GM21515 (cell line): ENCODE measurements around the gene RAB34.

Experiments
- ATAC-seq: cut with Tn5 transposase; IDR thresholded peaks from one replicate; pipeline ENCODE4 v1.9.1; 2021; ENCODE audit not compliant: unreplicated experiment

The RAB34 gene, protein sequence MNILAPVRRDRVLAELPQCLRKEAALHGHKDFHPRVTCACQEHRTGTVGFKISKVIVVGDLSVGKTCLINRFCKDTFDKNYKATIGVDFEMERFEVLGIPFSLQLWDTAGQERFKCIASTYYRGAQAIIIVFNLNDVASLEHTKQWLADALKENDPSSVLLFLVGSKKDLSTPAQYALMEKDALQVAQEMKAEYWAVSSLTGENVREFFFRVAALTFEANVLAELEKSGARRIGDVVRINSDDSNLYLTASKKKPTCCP

GRCh38 chr17:28717578-28718332 lies at the start of gene RAB34:
Gene RAB34 (minus strand): TSS chr17:28717868. CDS start chr17:28717266, 602 bp downstream.
- no peak for ATAC-seq

DNA sequence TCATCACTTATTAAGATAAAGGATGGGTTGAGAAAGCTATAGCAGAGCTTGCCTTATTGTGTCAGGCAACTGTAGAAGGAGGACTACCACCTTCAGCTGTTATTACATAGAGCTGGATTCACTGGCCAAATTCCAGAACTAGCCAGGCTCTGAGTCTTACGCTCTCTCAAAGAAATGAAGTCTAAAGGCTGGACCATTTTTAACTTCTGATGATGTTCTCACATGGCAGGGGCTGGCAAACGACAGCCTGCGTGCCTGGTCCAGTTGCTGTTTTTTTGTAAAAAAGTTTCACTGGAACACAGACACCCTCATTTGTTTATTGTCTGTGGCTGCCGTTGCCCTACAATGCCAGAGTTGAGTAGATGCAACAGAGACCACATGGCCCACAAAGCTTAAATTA lies 47.4 kb upstream of the RAB34 start:
- ATAC-seq: no peak

DNA sequence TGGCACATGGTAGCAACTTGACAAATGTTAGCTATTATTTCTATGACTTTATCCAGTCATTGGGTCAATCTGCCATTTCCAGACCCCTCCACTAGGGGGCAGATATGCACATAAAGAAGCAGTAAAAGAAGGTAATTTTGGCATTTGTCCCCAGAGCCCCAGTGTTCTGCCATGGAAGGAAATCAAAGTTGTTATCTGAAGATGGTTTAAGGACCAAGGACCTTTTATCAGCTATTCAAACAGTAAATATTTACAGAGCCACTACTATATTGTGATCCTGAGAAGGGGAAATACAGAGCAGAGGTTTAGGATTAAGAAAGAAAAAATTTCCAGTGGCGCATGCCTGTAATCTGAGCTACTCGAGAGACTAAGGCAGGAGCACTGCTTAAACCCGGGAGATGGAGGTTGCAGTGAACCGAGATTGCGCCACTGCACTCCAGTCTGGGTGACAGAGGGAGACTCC lies 46.2 kb upstream of the RAB34 start:
- ATAC-seq: peak; percentile 34

- ATAC-seq: peak; percentile 66
These were observed 45.6 kb upstream of the RAB34 start for GRCh38 chr17:28763137-28763799.

GRCh38 chr17:28760601-28761562 lies 43.2 kb upstream of the RAB34 start:
- ATAC-seq: no peak

- ATAC-seq: no peak
These were observed 41.7 kb upstream of the RAB34 start for GRCh38 chr17:28759256-28759865.

DNA sequence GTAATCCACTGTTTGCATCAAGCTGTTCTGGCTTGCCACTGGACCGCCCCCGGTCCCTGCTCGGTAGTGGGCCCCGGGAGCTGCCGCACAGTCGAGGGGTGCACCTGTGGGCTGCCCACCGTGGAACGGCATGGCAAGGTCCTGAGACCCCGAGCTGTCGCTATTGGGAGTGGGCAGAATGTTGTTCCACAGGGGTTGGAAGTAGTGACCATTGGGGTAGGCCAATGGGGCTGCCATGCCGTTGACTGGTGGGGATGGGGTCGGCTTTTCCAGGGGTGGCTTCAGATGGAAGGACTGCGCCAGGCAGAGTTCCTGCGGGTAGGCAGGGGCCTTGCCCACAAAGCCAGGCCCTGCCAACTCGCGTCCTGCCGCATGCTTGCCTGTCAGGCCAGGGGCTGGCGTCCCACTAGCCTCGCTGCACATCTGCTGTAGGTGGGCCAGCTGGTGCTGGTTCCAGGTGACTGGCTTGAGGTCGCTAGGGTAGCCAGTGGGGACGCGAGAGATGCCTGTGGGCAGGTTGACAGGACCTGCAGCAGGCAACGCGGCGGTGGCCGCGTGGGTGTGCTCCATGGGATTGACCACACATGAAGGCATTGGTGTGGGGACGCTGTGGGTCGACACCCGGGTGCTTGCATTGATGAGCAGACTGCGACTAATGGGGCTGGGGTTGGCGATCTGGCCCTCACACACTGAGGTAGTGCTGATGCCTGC lies 40.9 kb upstream of the RAB34 start:
- ATAC-seq: no peak

- ATAC-seq: no peak
These were observed 38.6 kb upstream of the RAB34 start for GRCh38 chr17:28756049-28756804.

DNA sequence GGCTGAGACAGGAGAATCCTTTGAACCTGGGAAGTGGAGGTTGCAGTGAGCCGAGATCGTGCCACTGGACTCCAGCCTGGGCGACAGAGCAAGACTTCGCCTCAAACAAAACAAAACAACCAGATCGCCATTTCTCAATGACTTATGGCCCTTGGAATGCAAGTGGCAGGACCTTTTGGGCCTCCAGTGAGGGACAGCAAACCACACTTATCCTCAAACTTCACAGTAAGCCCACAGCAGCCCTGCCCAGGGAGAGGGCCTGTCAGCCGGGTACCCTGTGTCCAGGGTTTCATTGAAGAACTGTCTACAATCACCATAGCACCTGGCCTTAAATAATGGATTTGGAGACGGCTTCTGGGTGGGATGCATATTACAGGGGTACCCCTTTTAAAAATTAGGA lies 37.8 kb upstream of the RAB34 start:
- ATAC-seq: no peak

DNA sequence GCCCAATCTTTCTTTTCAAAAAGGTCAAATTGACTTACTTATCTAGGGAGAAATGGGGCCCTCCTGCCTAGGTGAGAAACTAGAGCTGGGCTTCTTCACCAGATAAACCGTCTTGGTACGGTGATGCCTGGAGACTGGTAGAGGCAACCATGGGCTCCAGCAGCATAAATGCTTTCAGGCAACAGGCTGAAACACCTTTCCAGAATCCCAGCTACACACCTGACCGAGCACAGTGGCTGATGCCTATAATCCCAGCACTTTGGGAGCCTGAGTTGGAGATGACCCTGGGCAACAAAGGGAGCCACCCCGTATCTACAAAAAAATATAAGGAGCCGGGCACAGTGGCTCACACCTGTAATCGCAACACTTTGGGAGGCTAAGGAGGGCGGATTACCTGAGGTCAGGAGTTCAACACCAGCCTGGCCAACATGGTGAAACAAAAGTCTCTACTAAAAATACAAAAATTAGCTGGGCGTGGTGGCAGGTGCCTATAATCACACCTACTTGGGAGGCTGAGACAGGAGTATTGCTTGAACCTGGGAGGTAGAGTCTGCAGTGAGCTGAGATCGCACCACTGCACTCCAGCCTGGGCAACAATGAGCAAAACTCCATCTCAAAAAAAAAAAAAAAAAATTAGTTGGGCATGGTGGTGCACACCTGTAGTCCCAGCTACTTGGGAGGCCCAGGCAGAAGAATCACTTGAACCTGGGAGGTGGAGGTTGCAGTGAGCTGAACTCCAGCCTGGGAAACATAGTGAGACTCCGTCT lies 34.1 kb upstream of the RAB34 start:
- ATAC-seq: no peak

GRCh38 chr17:28750178-28751047 lies 32.7 kb upstream of the RAB34 start:
- ATAC-seq: peak; percentile 68

GRCh38 chr17:28749516-28750177 lies 32.0 kb upstream of the RAB34 start:
- ATAC-seq: no peak

- no peak for ATAC-seq
These were observed 31.3 kb upstream of the RAB34 start for GRCh38 chr17:28748852-28749515.

DNA sequence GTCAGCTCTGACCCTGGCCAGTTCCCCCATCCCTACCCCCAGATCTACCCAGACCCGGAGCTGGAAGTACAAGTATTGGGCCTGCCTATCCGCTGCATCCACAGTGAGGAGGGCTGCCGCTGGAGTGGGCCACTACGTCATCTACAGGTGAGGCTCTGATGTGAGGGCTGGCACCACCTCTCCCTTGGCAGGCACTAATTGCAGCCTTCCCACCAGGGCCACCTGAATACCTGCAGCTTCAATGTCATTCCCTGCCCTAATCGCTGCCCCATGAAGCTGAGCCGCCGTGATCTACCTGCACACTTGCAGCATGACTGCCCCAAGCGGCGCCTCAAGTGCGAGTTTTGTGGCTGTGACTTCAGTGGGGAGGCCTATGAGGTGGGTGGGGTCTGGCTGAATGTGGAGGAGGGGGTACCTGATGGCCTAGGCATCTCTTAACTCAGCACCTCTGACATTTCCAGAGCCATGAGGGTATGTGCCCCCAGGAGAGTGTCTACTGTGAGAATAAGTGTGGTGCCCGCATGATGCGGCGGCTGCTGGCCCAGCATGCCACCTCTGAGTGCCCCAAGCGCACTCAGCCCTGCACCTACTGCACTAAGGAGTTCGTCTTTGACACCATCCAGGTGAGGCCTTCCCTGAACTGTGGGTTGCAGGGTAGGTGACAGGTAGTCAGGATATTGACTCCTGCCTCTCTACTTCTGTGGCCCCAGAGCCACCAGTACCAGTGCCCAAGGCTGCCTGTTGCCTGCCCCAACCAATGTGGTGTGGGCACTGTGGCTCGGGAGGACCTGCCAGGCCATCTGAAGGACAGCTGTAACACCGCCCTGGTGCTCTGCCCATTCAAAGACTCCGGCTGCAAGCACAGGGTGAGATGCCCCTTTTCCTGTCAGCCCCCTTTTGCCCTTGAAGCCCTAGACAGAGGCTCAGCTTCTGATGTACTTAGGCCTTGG lies 30.4 kb upstream of the RAB34 start:
- no peak for ATAC-seq

- ATAC-seq: no peak
These were observed 29.5 kb upstream of the RAB34 start for GRCh38 chr17:28747051-28747691.
